SK-N-SH (cell line): ENCODE results near the gene TMEM190. TPM values are rescaled to one million over a fixed set of nuclear protein-coding genes. Genes with fewer than 3 reads are reported as not detected.

Experiments
- CTCF ChIA-PET: fragments of 300-600, 350-600 bp; formaldehyde crosslinking; extraction: SDS; loops from one replicate; lab custom pipeline; 2021; lab: Yijun Ruan, JAX
- POLR2A ChIA-PET: fragments of 350-600 bp; sonication (Branson Sonifier 250); formaldehyde crosslinking; extraction: SDS; loops from one replicate; lab custom pipeline; 2020; ENCODE audit warnings: antibody characterized with exemption, inconsistent platforms; lab: Yijun Ruan, JAX
- DNase-seq: peaks from one replicate; pipeline ENCODE4 v3.0.0; 2012
- H2AFZ ChIP-seq: fragments of 200-600 bp; sonication (generic); 2 replicates; pipeline ENCODE4 v1.8.1; 2016; ENCODE audit warnings: antibody characterized with exemption, mild to moderate bottlenecking, low read depth
- H3F3A ChIP-seq: fragments of 200-600 bp; sonication (generic); replicated peaks from 2 replicates; pipeline ENCODE3; 2016; ENCODE audit warnings: antibody characterized with exemption, mild to moderate bottlenecking; ENCODE audit not compliant: insufficient read depth
- H3K27ac ChIP-seq, 2 experiments: fragments of 200-500 bp in 1 of 2; fragments of 200-600 bp in 1 of 2; sonication (Bioruptor generic) in 1 of 2; sonication (generic), shearing (Covaris generic) in 1 of 2; 2 replicates each; pipeline versions ENCODE4 v1.5.1 to v1.6.1; 2014 to 2016; ENCODE audit warnings: low read depth in 2 of 2, inconsistent platforms in 1 of 2, low read length in 1 of 2, mild to moderate bottlenecking in 1 of 2, mixed read lengths in 1 of 2
- H3K27me3 ChIP-seq: fragments of 200-600 bp; sonication (generic), shearing (Covaris generic); 2 replicates; pipeline ENCODE4 v1.6.1; 2016; ENCODE audit warnings: mixed run types; ENCODE audit not compliant: insufficient read depth
- H3K36me3 ChIP-seq, 2 experiments: fragments of 200-500 bp in 1 of 2; fragments of 200-600 bp in 1 of 2; sonication (Bioruptor generic) in 1 of 2; sonication (generic) in 1 of 2; replicated peaks in 1 of 2; 2 replicates each; pipeline versions ENCODE3 to v1.5.1; 2014 to 2016; ENCODE audit warnings: low read length in 1 of 2, mild to moderate bottlenecking in 1 of 2; ENCODE audit not compliant: insufficient read depth in 2 of 2, control insufficient read depth in 1 of 2
- H3K4me1 ChIP-seq, 2 experiments: fragments of 200-500 bp in 1 of 2; fragments of 200-600 bp in 1 of 2; sonication (Bioruptor generic) in 1 of 2; sonication (generic), shearing (Covaris generic) in 1 of 2; 2 replicates each; pipeline versions ENCODE4 v1.5.1 to v1.6.1; 2014 to 2016; ENCODE audit warnings: low read depth in 1 of 2, low read length in 1 of 2, mixed run types in 1 of 2; ENCODE audit not compliant: insufficient read depth in 2 of 2, control insufficient read depth in 1 of 2
- H3K4me2 ChIP-seq: fragments of 200-600 bp; sonication (generic), shearing (Covaris generic); 2 replicates; pipeline ENCODE4 v1.6.1; 2017; ENCODE audit warnings: mixed run types
- H3K4me3 ChIP-seq, 2 experiments: fragments of 200-500 bp in 1 of 2; fragments of 200-600 bp in 1 of 2; sonication (Bioruptor generic) in 1 of 2; sonication (generic), shearing (Covaris generic) in 1 of 2; 2 replicates each; pipeline versions ENCODE4 v1.5.1 to v1.8.1; 2014 to 2016; ENCODE audit warnings: low read depth in 2 of 2, inconsistent platforms in 1 of 2, low read length in 1 of 2, mild to moderate bottlenecking in 1 of 2, mixed read lengths in 1 of 2, moderate library complexity in 1 of 2
- H3K79me2 ChIP-seq: fragments of 200-600 bp; sonication (generic); 2 replicates; pipeline ENCODE4 v1.8.1; 2017; ENCODE audit warnings: mild to moderate bottlenecking; ENCODE audit not compliant: insufficient read depth
- H3K9ac ChIP-seq: fragments of 200-600 bp; sonication (generic); 2 replicates; pipeline ENCODE4 v1.6.1; 2017; ENCODE audit warnings: mixed run types
- H3K9me2 ChIP-seq: fragments of 200-600 bp; sonication (generic); 2 replicates; pipeline ENCODE4 v1.6.1; 2017; ENCODE audit warnings: mixed run types
- H3K9me3 ChIP-seq: fragments of 200-600 bp; sonication (generic); 2 replicates; pipeline ENCODE4 v1.6.1; 2017; ENCODE audit warnings: mixed run types, mild to moderate bottlenecking, moderate library complexity
- H4K20me1 ChIP-seq: fragments of 200-600 bp; sonication (generic); 2 replicates; pipeline ENCODE4 v1.6.1; 2017; ENCODE audit warnings: mild to moderate bottlenecking, mixed run types; ENCODE audit not compliant: insufficient read depth
- CHD2 ChIP-seq: fragments of 150-350 bp; IDR thresholded peaks from 2 replicates; pipeline ENCODE4 v1.6.1; 2018; ENCODE audit warnings: low read length; ENCODE audit not compliant: partially characterized antibody
- CTCF ChIP-seq: fragments of 200-600 bp; sonication (generic); IDR thresholded peaks from 2 replicates; pipeline ENCODE4 v1.6.1; 2017; ENCODE audit warnings: antibody characterized with exemption, mild to moderate bottlenecking, moderate library complexity
- ELF1 ChIP-seq: IDR thresholded peaks from 2 replicates; pipeline ENCODE4 v1.4.0; 2012
- FOXJ3 ChIP-seq: sonication (generic); formaldehyde crosslinking; IDR thresholded peaks from 2 replicates; pipeline ENCODE4 v1.5.1; 2020; ENCODE audit warnings: mild to moderate bottlenecking, missing genetic modification reagents
- FOXM1 ChIP-seq: IDR thresholded peaks from 2 replicates; pipeline ENCODE4 v1.4.0; 2012; ENCODE audit warnings: low read depth, mild to moderate bottlenecking
- GABPA ChIP-seq: IDR thresholded peaks from 2 replicates; pipeline ENCODE4 v1.4.0; 2012; ENCODE audit warnings: low read depth, mild to moderate bottlenecking
- IRF3 ChIP-seq: fragments of 150-350 bp; IDR thresholded peaks from 2 replicates; pipeline ENCODE4 v1.6.1; 2016; ENCODE audit warnings: mild to moderate bottlenecking, low read depth, low read length
- NRF1 ChIP-seq: IDR thresholded peaks from 2 replicates; pipeline ENCODE4 v1.6.1; 2012; ENCODE audit warnings: low read depth, mild to moderate bottlenecking, low read length
- PBX3 ChIP-seq: IDR thresholded peaks from 2 replicates; pipeline ENCODE4; 2012
- POLR2AphosphoS5 ChIP-seq: IDR thresholded peaks from 2 replicates; pipeline ENCODE4 v1.6.1; 2012; ENCODE audit warnings: low read depth, low read length
- RCOR1 ChIP-seq: fragments of 150-350 bp; IDR thresholded peaks from 2 replicates; pipeline ENCODE4 v1.6.1; 2017; ENCODE audit warnings: antibody characterized with exemption, low read length
- RXRA ChIP-seq: IDR thresholded peaks from 2 replicates; pipeline ENCODE4 v1.4.0; 2012; ENCODE audit warnings: low read depth, mild to moderate bottlenecking, borderline replicate concordance
- SMC3 ChIP-seq: IDR thresholded peaks from 2 replicates; pipeline ENCODE4 v1.6.1; 2012; ENCODE audit warnings: low read depth, low read length, improper control_type of control experiment
- USF2 ChIP-seq: fragments of 150-350 bp; IDR thresholded peaks from 2 replicates; pipeline ENCODE4 v1.6.1; 2017; ENCODE audit warnings: antibody characterized with exemption, low read length, low read depth, borderline replicate concordance
- WGBS: methylation state at CpG from one replicate; pipeline ENCODE4 v1.1.6; 2017; ENCODE audit warnings: low lambda C conversion rate; 5-methylcytosine and 5-hydroxymethylcytosine counted together
- polyA plus RNA-seq, 3 experiments: library from polyadenylated mRNA; depleted of rRNA; stranded (reverse); fragments of >200 nt; gene quantifications; 2 replicates each; pipeline ENCODE4 v1.2.3, GENCODE V29; 2012

Gene TMEM190
- polyA plus RNA-seq, 1 of the 3 experiments (the other 2 are of a cell fraction) = 0.77 TPM

- no peaks in the 10 kb centered on the region for H3K79me2 ChIP-seq
- H3K9ac ChIP-seq = no peak overlapping the region
- no peak overlapping the region for H3K27ac ChIP-seq
- H3K4me1 ChIP-seq = peaks cover 0 to 21% of the 10 kb centered on the region in 2 experiments; a peak in 1 of 4 replicates
- H3K9me3 ChIP-seq = no peaks in the 10 kb centered on the region
- H3K27me3 ChIP-seq = peaks cover 38% of the 10 kb centered on the region
- no peaks in the 10 kb centered on the region for H3K36me3 ChIP-seq
- no peak overlapping the region for H3K4me2 ChIP-seq
- H2AFZ ChIP-seq = no peak overlapping the region
- peak; percentile 72 for DNase-seq
- H3K4me3 ChIP-seq = no peak overlapping the region
- no peaks in the 10 kb centered on the region for H3K9me2 ChIP-seq
- H4K20me1 ChIP-seq = no peaks in the 10 kb centered on the region
- H3F3A ChIP-seq = peaks cover 9% of the 10 kb centered on the region
- no peak for TF ChIP-seq IRF3
- POLR2A ChIA-PET = interaction anchor here (1.2 kb wide), 1 partner anchor 14 kb away, joined by 4 read pairs; no protein-coding TSS in a partner anchor
- 33% methylated on average over 12 of the region's 13 CpGs for WGBS
- CTCF ChIA-PET = interaction anchor here (1.0 to 2.6 kb wide), 3 partner anchors 29 to 63 kb away, joined by 4 to 8 read pairs (median 8); partner anchors contain the start of gene TMEM238
Observed at GRCh38 chr19:55355213-55355821, 21.3 kb upstream of the TMEM190 start.

GRCh38 chr19:55358493-55358892 lies 18.1 kb upstream of the TMEM190 start:
- WGBS = 97% methylated on average over 9 of the region's 19 CpGs
- H3K9ac ChIP-seq = no peak overlapping the region
- H3K27ac ChIP-seq = no peak overlapping the region
- no peak for DNase-seq
- H3K4me3 ChIP-seq = no peak overlapping the region
- peaks cover 9% of the 10 kb centered on the region for H3F3A ChIP-seq
- no peaks in the 10 kb centered on the region for H3K9me3 ChIP-seq
- peaks cover 23% of the 10 kb centered on the region for H3K27me3 ChIP-seq
- peaks cover 0 to 13% of the 10 kb centered on the region in 2 experiments; a peak in 1 of 4 replicates for H3K4me1 ChIP-seq
- no peak overlapping the region for H3K4me2 ChIP-seq
- no peaks in the 10 kb centered on the region for H3K9me2 ChIP-seq
- CTCF ChIA-PET = interaction anchor here (1.6 kb wide), 1 partner anchor 57 kb away, joined by 3 read pairs; no protein-coding TSS in a partner anchor
- H4K20me1 ChIP-seq = no peaks in the 10 kb centered on the region
- H3K36me3 ChIP-seq = no peaks in the 10 kb centered on the region
- POLR2A ChIA-PET = interaction anchor here (0.9 kb wide), 1 partner anchor 19 kb away, joined by 6 read pairs; no protein-coding TSS in a partner anchor
- TF ChIP-seq CTCF = no peak
- TF ChIP-seq GABPA = no peak
- TF ChIP-seq RXRA = no peak
- no peak for TF ChIP-seq FOXM1
- no peak for TF ChIP-seq SMC3
- TF ChIP-seq FOXJ3 (CRISPR knock-in tag) = no peak
- no peak for TF ChIP-seq RCOR1
- TF ChIP-seq ELF1 = no peak
- TF ChIP-seq NRF1 = no peak
- TF ChIP-seq POLR2AphosphoS5 = no peak
- TF ChIP-seq PBX3 = no peak
- no peak for TF ChIP-seq CHD2
- TF ChIP-seq USF2 = no peak
- no peak overlapping the region for H2AFZ ChIP-seq
- no peaks in the 10 kb centered on the region for H3K79me2 ChIP-seq
